Measurements from ENCODE around the gene FSTL3.
"Not testable (repeated sequence)": the region's sequence is repeated elsewhere in the genome, so short reads cannot be mapped to it uniquely, and the experiment has no call there.

Gene FSTL3

DNA sequence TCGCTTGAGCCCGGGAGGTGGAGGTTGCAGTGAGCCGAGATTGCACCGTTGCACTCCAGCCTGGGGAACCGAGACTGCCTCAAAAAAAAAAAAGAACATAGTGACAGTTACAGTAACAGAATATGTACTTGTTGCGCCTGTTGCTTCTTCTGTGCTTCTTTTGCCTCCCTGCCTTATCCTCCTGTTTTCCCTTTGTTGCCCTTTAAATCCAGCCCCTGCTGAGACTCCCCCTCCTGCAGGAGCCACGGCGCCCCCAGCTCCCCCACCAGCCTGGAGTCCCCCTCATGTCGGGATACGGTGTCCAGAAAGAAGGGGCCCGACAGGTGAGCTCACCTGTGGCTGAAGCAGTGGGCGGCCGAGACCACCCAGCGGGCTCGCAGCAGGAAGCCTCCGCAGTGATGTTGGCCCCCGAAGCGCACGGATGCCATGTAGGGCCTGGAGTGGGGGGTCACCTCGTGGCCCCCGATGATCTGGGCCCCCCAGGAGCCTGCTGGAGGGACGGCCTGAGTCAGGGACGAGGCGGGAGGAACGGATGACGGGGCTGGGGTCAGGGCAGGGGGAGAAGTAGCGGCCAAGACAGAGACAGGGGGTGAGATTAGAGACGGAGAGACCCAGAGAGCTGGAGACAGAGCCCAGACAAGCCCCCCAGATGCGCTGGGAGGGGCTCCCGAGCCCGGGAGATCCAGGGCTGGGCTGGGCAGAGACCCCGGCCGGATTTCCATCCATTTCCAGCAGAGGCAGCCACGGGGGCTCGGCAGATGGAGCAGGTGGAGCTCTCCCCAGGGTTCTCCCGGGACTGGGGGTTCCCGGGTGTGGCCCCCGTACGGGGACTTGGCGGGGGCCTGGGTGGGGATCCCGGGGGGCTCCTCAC is 18.5 kb downstream of the FSTL3 start:
- Mint-ChIP-seq H3K27me3 (ENCODE audit: low read depth) (peaks cover 6% of the 10 kb centered on the region), H3K4me3 (no peak overlapping the region), H3K9me3 (no peaks in the 10 kb centered on the region), H3K27ac (no peak overlapping the region), H3K36me3 (ENCODE audit: low read depth) (no peaks in the 10 kb centered on the region), H3K4me1 (no peaks in the 10 kb centered on the region)
- no peak for TF ChIP-seq CTCF (IDR thresholded peaks at IDR 0.05; ENCODE audit: unreplicated experiment in 3 of 3)

DNA sequence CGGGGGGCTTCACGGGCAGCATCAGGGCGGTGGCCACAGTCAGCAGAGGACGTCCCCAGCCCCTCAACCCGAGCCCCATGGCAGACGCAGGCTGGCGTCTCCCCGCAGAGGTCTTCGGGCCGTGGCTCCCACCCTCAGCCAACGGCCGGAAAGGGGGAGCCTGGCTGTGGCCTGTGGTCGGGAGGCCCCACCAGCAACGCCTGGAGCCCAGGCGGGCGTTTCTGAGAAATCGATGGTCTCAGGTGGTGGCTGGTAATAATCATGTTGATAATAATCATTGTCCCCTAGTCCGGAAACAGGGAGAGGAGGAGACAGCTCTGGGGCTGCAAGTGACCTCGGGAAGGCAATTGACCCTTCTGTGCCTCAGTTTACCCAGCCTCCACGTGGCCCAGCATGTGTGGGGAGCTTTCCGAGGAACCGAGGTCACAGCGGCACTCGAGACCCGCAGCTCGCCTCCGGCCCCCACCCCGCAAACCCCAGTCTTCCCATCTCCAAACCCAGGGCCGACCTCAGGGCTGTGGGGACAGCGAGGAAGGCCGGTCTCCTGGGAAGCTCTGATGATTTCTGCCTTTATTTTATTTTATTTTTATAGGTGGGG is 19.3 kb downstream of the FSTL3 start, which contains the start of gene PRSS57:
Gene PRSS57 (minus strand): TSS at position 101 of the 598 bp plus-strand sequence. CDS start 22 bp downstream, at position 79.
- no peaks in the 10 kb centered on the region for H3K36me3 Mint-ChIP-seq (ENCODE audit: low read depth)
- no peak within 1 kb of the TSS for H3K27ac Mint-ChIP-seq
- H3K27me3 Mint-ChIP-seq (ENCODE audit: low read depth) = peaks cover 6% of the 10 kb centered on the region

GRCh38 chr19:698529-698928 is 22.3 kb downstream of the FSTL3 start:
- not testable (repeated sequence) for H3K36me3 Mint-ChIP-seq (ENCODE audit: low read depth); H3K4me3 Mint-ChIP-seq; H3K27ac Mint-ChIP-seq; H3K9me3 Mint-ChIP-seq; H3K4me1 Mint-ChIP-seq
- H3K27me3 Mint-ChIP-seq (ENCODE audit: low read depth) = peaks cover 15% of the 10 kb centered on the region

More for the DNA sequence above, 19.3 kb downstream of the FSTL3 start, which contains the start of gene PRSS57:
- H3K4me3 Mint-ChIP-seq = no peak within 1 kb of the TSS
- no peaks in the 10 kb centered on the region for H3K9me3 Mint-ChIP-seq
- no peaks in the 10 kb centered on the region for H3K4me1 Mint-ChIP-seq
- TF ChIP-seq CTCF (IDR thresholded peaks at IDR 0.05; ENCODE audit: unreplicated experiment in 3 of 3) = no peak

DNA sequence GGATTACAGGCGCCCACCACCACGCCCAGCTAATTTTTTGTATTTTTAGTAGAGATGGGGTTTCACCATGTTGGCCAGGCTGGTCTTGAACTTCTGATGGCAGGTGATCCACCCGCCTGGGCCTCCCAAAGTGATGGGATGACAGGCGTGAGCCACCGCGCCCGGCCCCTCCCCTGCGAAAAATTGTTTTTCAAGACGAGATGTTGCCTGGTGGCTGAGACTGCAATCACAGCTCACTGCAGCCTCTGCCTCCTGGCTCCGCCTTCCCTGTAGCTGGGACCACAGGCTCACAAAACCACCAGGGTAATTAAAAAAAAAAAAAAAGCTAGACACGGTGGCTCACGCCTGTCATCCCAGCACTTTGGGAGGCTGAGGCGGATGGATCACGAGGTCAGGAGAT is 23.7 kb downstream of the FSTL3 start:
- not testable (repeated sequence) for H3K36me3 Mint-ChIP-seq (ENCODE audit: low read depth); H3K9me3 Mint-ChIP-seq; H3K27ac Mint-ChIP-seq; H3K4me1 Mint-ChIP-seq; H3K4me3 Mint-ChIP-seq; H3K27me3 Mint-ChIP-seq (ENCODE audit: low read depth)

- peak overlapping the region; percentile 45 to 64 (median 60) for H3K4me3 Mint-ChIP-seq
- H3K9me3 Mint-ChIP-seq; H3K36me3 Mint-ChIP-seq (ENCODE audit: low read depth); H3K4me1 Mint-ChIP-seq: not testable (repeated sequence)
- peak overlapping the region in 2 of 3 experiments; percentile 13 to 51 for H3K27ac Mint-ChIP-seq
- peaks cover 14% of the 10 kb centered on the region for H3K27me3 Mint-ChIP-seq (ENCODE audit: low read depth)
Measured at GRCh38 chr19:702847-703246, 26.7 kb downstream of the FSTL3 start.

DNA sequence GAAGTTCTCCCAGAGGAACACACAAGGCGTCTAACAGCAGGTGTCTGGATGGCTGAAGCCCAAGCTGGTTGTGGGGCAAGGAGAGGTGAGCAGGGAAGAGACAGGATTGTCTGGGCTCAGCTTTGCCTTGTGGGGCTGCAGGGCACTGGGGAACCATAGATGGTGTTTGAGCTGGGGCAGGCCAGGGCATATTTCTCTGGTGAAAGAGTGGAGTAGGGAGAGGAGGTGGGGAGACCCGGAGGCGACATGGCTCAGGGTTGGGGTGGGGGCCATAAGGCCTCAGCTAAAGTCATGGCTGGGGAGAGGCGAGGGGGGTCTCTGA is 27.1 kb downstream of the FSTL3 start:
- Mint-ChIP-seq H3K27me3 (ENCODE audit: low read depth) (peaks cover 14% of the 10 kb centered on the region), H3K4me3 (peak overlapping the region; percentile 39 to 64 (median 45)), H3K4me1 (peaks cover 4% of the 10 kb centered on the region), H3K27ac (peak overlapping the region in 1 of 3 experiments; percentile 33), H3K9me3 (no peaks in the 10 kb centered on the region), H3K36me3 (ENCODE audit: low read depth) (no peaks in the 10 kb centered on the region)
- no peak for TF ChIP-seq CTCF (IDR thresholded peaks at IDR 0.05; ENCODE audit: unreplicated experiment in 3 of 3)

- H3K4me3 Mint-ChIP-seq = peak overlapping the region in 1 of 3 experiments; percentile 64
- H3K36me3 Mint-ChIP-seq (ENCODE audit: low read depth) = no peaks in the 10 kb centered on the region
- no peaks in the 10 kb centered on the region for H3K9me3 Mint-ChIP-seq
- peaks cover 4% of the 10 kb centered on the region for H3K4me1 Mint-ChIP-seq
- H3K27ac Mint-ChIP-seq = peak overlapping the region in 1 of 3 experiments; percentile 33
- peaks cover 14% of the 10 kb centered on the region for H3K27me3 Mint-ChIP-seq (ENCODE audit: low read depth)
- no peak for TF ChIP-seq CTCF (IDR thresholded peaks at IDR 0.05; ENCODE audit: unreplicated experiment in 3 of 3)
Measured at GRCh38 chr19:703651-704446, 27.7 kb downstream of the FSTL3 start.
